ENCODE results near the gene FLT3LG. TPM values are rescaled to one million over a fixed set of nuclear protein-coding genes. Genes with fewer than 3 reads are reported as not detected.

FLT3LG gene
- total and polyA plus RNA-seq, 5 donors from 2014 or later = 103 to 250 (median 117) TPM

- H3K27me3 ChIP-seq (ENCODE audit: control insufficient read depth, insufficient read depth, low read length) = no peaks in the 10 kb centered on the region
- H3K27ac ChIP-seq (ENCODE audit: insufficient read depth, low read length, poor library complexity, severe bottlenecking) = peak overlapping the region; percentile 99
- ATAC-seq (ENCODE audit: low read depth in 2 of 2) (no peak), DNase-seq (no peak)
- peaks cover 11% of the 10 kb centered on the region for H3K36me3 ChIP-seq (ENCODE audit: control insufficient read depth, insufficient read depth, low read length)
- Mint-ChIP-seq H3K4me3 (peak overlapping the region in 1 of 4 donors; percentile 82), H3K4me1 (peaks cover 8 to 40% (median 25%) of the 10 kb centered on the region in 4 donors), H3K36me3 (peaks cover 11% of the 10 kb centered on the region), H3K27me3 (peaks cover 6% of the 10 kb centered on the region), H3K9me3 (no peaks in the 10 kb centered on the region), H3K27ac (peak overlapping the region in 2 of 3 donors; percentile 20 to 99)
- H3K4me1 ChIP-seq (ENCODE audit: control insufficient read depth, insufficient read depth, low read length, poor library complexity, severe bottlenecking) = peaks cover 50% of the 10 kb centered on the region
- H3K9me3 ChIP-seq (ENCODE audit: control insufficient read depth in 2 of 2, low read length in 2 of 2) = no peaks in the 10 kb centered on the region
- no peak overlapping the region for H3K4me3 ChIP-seq (ENCODE audit: low read depth, low read length)
These were observed 29.6 kb downstream of the FLT3LG start for GRCh38 chr19:49503582-49503962.

- Histone ChIP-seq H3K9me3 (ENCODE audit: control insufficient read depth in 2 of 2, low read length in 2 of 2) (no peaks in the 10 kb centered on the region), H3K36me3 (ENCODE audit: control insufficient read depth, insufficient read depth, low read length) (no peaks in the 10 kb centered on the region), H3K4me1 (ENCODE audit: control insufficient read depth, insufficient read depth, low read length, poor library complexity, severe bottlenecking) (peaks cover 30% of the 10 kb centered on the region), H3K27ac (ENCODE audit: insufficient read depth, low read length, poor library complexity, severe bottlenecking) (no peak overlapping the region), H3K27me3 (ENCODE audit: control insufficient read depth, insufficient read depth, low read length) (no peaks in the 10 kb centered on the region), H3K4me3 (ENCODE audit: low read depth, low read length) (no peak overlapping the region)
- no peaks in the 10 kb centered on the region for H3K27me3 Mint-ChIP-seq
- H3K4me1 Mint-ChIP-seq = peaks cover 7 to 37% (median 21%) of the 10 kb centered on the region in 4 donors
- H3K27ac Mint-ChIP-seq = peak overlapping the region; percentile 26 to 79 (median 46)
- peaks cover 3% of the 10 kb centered on the region for H3K36me3 Mint-ChIP-seq
- H3K4me3 Mint-ChIP-seq = peak overlapping the region in 1 of 4 donors; percentile 84
- H3K9me3 Mint-ChIP-seq = no peaks in the 10 kb centered on the region
- DNase-seq = peak; percentile 67 to 83 (median 80)
- peak; percentile 71 to 77 for ATAC-seq (ENCODE audit: low read depth in 2 of 2)
These were observed 32.6 kb downstream of the FLT3LG start for GRCh38 chr19:49506575-49507105.

DNA sequence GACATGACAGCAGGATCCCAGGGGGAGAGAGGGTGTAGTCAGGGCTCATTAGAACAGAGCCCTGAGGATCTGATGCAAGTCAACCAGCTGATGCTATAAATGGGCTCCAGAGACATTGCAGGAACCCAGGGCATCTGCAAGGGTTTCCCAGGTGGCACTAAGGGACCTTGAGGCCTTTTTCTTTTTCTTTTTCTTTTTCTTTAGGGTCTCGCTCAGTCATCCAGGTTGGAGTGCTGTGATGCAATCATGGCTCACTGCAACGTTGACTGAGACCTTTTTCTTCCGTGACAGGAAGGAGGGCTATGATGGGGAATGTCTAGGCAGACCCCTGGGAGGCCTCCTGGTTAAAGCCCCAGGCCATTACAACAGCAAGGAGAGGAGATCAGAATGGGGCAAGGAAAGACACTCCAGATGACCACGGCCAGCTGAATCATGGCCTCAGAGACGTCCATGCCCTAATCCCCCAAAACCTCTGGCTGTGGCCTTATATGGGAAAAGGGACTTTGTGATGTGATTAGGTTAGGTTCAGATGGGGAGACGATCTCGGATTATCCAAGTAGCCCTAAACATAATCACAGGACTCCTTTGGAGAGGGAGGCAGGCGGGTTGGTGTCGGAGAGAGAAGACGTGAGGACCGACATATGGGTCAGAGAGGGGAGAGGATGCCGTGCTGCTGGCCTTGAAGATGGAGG lies 33.9 kb downstream of the FLT3LG start:
- no peak for ATAC-seq (ENCODE audit: low read depth in 2 of 2)
- Mint-ChIP-seq H3K4me1 (peaks cover 9 to 34% (median 20%) of the 10 kb centered on the region in 4 donors), H3K27me3 (no peaks in the 10 kb centered on the region), H3K27ac (peak overlapping the region in 2 of 3 donors; percentile 14 to 60), H3K4me3 (peak overlapping the region in 1 of 4 donors; percentile 54), H3K9me3 (no peaks in the 10 kb centered on the region), H3K36me3 (peaks cover 3% of the 10 kb centered on the region)
- Histone ChIP-seq H3K27me3 (ENCODE audit: control insufficient read depth, insufficient read depth, low read length) (no peaks in the 10 kb centered on the region), H3K36me3 (ENCODE audit: control insufficient read depth, insufficient read depth, low read length) (no peaks in the 10 kb centered on the region), H3K27ac (ENCODE audit: insufficient read depth, low read length, poor library complexity, severe bottlenecking) (no peak overlapping the region), H3K4me1 (ENCODE audit: control insufficient read depth, insufficient read depth, low read length, poor library complexity, severe bottlenecking) (peaks cover 30% of the 10 kb centered on the region), H3K4me3 (ENCODE audit: low read depth, low read length) (no peak overlapping the region), H3K9me3 (ENCODE audit: control insufficient read depth in 2 of 2, low read length in 2 of 2) (no peaks in the 10 kb centered on the region)
- DNase-seq = no peak

DNA sequence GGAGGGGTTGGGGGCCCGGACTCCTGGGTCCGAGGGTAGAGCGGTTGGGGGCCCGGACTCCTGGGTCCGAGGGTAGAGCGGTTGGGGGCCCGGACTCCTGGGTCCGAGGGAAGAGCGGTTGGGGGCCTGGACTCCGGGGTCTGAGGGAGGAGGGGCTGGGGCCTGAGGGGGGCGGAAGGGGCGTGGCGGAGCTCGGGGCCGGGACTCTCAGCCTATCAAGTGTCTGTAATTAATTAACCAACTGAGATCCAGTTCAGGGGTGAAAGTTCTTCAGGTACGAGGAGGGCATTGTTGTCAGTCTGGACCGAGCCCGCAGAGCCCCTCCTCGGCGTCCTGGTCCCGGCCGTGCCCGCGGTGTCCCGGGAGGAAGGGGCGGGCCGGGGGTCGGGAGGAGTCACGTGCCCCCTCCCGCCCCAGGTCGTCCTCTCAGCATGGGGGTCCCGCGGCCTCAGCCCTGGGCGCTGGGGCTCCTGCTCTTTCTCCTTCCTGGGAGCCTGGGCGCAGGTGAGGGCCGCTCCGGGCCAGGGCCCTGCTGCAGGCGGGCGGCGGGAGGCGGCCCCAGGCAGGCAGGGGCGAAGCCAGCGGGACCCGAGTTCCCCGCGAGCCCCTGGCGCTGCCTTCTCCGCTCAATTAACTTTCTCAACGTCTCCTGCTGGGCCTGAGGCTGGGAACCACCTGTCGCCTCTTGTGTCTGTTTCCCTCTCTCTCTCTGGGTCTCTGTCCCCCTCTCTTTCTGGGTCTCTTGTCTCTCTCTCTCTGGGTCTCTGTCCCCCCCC lies 39.1 kb downstream of the FLT3LG start:
- H3K27me3 Mint-ChIP-seq = no peaks in the 10 kb centered on the region
- peaks cover 4 to 37% (median 15%) of the 10 kb centered on the region in 4 donors for H3K4me1 Mint-ChIP-seq
- no peaks in the 10 kb centered on the region for H3K9me3 Mint-ChIP-seq
- DNase-seq (peak in 1 of 3 donors; percentile 40), ATAC-seq (ENCODE audit: low read depth in 2 of 2) (peak; percentile 49 to 60)
- peak overlapping the region; percentile 35 to 90 (median 71) for H3K27ac Mint-ChIP-seq
- peak overlapping the region; percentile 55 for H3K27ac ChIP-seq (ENCODE audit: insufficient read depth, low read length, poor library complexity, severe bottlenecking)
- peak overlapping the region; percentile 85 to 91 (median 88) for H3K4me3 Mint-ChIP-seq
- no peaks in the 10 kb centered on the region for H3K27me3 ChIP-seq (ENCODE audit: control insufficient read depth, insufficient read depth, low read length)
- no peaks in the 10 kb centered on the region for H3K9me3 ChIP-seq (ENCODE audit: control insufficient read depth in 2 of 2, low read length in 2 of 2)
- no peaks in the 10 kb centered on the region for H3K36me3 ChIP-seq (ENCODE audit: control insufficient read depth, insufficient read depth, low read length)
- H3K4me3 ChIP-seq (ENCODE audit: low read depth, low read length) = no peak overlapping the region
- peaks cover 6% of the 10 kb centered on the region for H3K36me3 Mint-ChIP-seq
- H3K4me1 ChIP-seq (ENCODE audit: control insufficient read depth, insufficient read depth, low read length, poor library complexity, severe bottlenecking) = peaks cover 32% of the 10 kb centered on the region

- Histone ChIP-seq H3K27me3 (ENCODE audit: control insufficient read depth, insufficient read depth, low read length) (no peaks in the 10 kb centered on the region), H3K4me1 (ENCODE audit: control insufficient read depth, insufficient read depth, low read length, poor library complexity, severe bottlenecking) (peaks cover 32% of the 10 kb centered on the region), H3K4me3 (ENCODE audit: low read depth, low read length) (no peak overlapping the region), H3K27ac (ENCODE audit: insufficient read depth, low read length, poor library complexity, severe bottlenecking) (peak overlapping the region; percentile 55), H3K9me3 (ENCODE audit: control insufficient read depth in 2 of 2, low read length in 2 of 2) (no peaks in the 10 kb centered on the region), H3K36me3 (ENCODE audit: control insufficient read depth, insufficient read depth, low read length) (no peaks in the 10 kb centered on the region)
- H3K36me3 Mint-ChIP-seq = peaks cover 5% of the 10 kb centered on the region
- H3K9me3 Mint-ChIP-seq = no peaks in the 10 kb centered on the region
- DNase-seq (no peak), ATAC-seq (ENCODE audit: low read depth in 2 of 2) (no peak)
- H3K27ac Mint-ChIP-seq = peak overlapping the region; percentile 35 to 90 (median 71)
- H3K4me3 Mint-ChIP-seq = peak overlapping the region; percentile 85 to 91 (median 88)
- H3K27me3 Mint-ChIP-seq = no peaks in the 10 kb centered on the region
- peaks cover 4 to 36% (median 15%) of the 10 kb centered on the region in 4 donors for H3K4me1 Mint-ChIP-seq
These were observed 39.7 kb downstream of the FLT3LG start for GRCh38 chr19:49513746-49514118.

- Mint-ChIP-seq H3K9me3 (no peaks in the 10 kb centered on the region), H3K36me3 (peaks cover 5% of the 10 kb centered on the region), H3K4me1 (peaks cover 4 to 36% (median 16%) of the 10 kb centered on the region in 4 donors), H3K27me3 (no peaks in the 10 kb centered on the region), H3K27ac (peak overlapping the region in 1 of 3 donors; percentile 35), H3K4me3 (peak overlapping the region; percentile 85 to 91 (median 88))
- Histone ChIP-seq H3K36me3 (ENCODE audit: control insufficient read depth, insufficient read depth, low read length) (no peaks in the 10 kb centered on the region), H3K4me1 (ENCODE audit: control insufficient read depth, insufficient read depth, low read length, poor library complexity, severe bottlenecking) (peaks cover 32% of the 10 kb centered on the region), H3K9me3 (ENCODE audit: control insufficient read depth in 2 of 2, low read length in 2 of 2) (no peaks in the 10 kb centered on the region), H3K27me3 (ENCODE audit: control insufficient read depth, insufficient read depth, low read length) (no peaks in the 10 kb centered on the region), H3K27ac (ENCODE audit: insufficient read depth, low read length, poor library complexity, severe bottlenecking) (peak overlapping the region; percentile 19), H3K4me3 (ENCODE audit: low read depth, low read length) (no peak overlapping the region)
- DNase-seq = no peak
- no peak for ATAC-seq (ENCODE audit: low read depth in 2 of 2)
These were observed 40.1 kb downstream of the FLT3LG start for GRCh38 chr19:49514151-49514550.

DNA sequence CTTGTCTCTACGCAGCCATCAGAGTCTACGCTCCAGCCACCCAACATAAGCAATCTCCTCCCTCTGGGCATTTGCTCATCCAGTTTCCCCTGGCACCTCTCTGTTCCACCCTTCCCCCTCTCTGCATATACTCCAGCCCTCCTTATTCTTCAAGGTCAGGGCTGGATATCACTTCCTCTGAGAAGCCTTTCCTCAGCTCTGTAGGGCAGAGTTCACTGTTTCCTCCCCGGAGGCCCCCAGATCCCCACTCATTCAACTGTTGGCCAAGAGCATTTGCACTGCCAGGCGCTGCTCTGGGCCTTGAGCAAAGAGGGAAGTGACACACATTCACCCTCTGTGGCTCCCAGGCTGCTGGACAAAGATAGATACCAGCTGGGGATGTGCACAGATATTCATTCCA lies 41.8 kb downstream of the FLT3LG start:
- Mint-ChIP-seq H3K4me1 (peaks cover 4 to 36% (median 18%) of the 10 kb centered on the region in 4 donors), H3K27ac (peak overlapping the region; percentile 15 to 79 (median 36)), H3K4me3 (peak overlapping the region in 1 of 4 donors; percentile 55), H3K27me3 (no peaks in the 10 kb centered on the region), H3K36me3 (peaks cover 5% of the 10 kb centered on the region), H3K9me3 (no peaks in the 10 kb centered on the region)
- peak; percentile 17 to 22 for ATAC-seq (ENCODE audit: low read depth in 2 of 2)
- no peak overlapping the region for H3K27ac ChIP-seq (ENCODE audit: insufficient read depth, low read length, poor library complexity, severe bottlenecking)
- H3K4me3 ChIP-seq (ENCODE audit: low read depth, low read length) = no peak overlapping the region
- DNase-seq = no peak
- no peaks in the 10 kb centered on the region for H3K9me3 ChIP-seq (ENCODE audit: control insufficient read depth in 2 of 2, low read length in 2 of 2)
- peaks cover 32% of the 10 kb centered on the region for H3K4me1 ChIP-seq (ENCODE audit: control insufficient read depth, insufficient read depth, low read length, poor library complexity, severe bottlenecking)
- no peaks in the 10 kb centered on the region for H3K27me3 ChIP-seq (ENCODE audit: control insufficient read depth, insufficient read depth, low read length)
- H3K36me3 ChIP-seq (ENCODE audit: control insufficient read depth, insufficient read depth, low read length) = no peaks in the 10 kb centered on the region

Measured in CD4-positive, CD25-positive, alpha-beta regulatory T cell (primary cell).